ENCODE data around the gene CDKN1C.

Gene CDKN1C

GRCh38 chr11:2885678-2886081 lies at the start of gene CDKN1C:
Gene CDKN1C (minus strand): TSS chr11:2885775. CDS start chr11:2885456, 319 bp downstream.
- no peak for DNase-seq

GRCh38 chr11:2934611-2935239 lies 49.1 kb upstream of the CDKN1C start:
- no peak for DNase-seq

- DNase-seq = no peak
Observed at GRCh38 chr11:2934021-2934550, 48.5 kb upstream of the CDKN1C start.

- no peak for DNase-seq
Observed at GRCh38 chr11:2933375-2934020, 47.9 kb upstream of the CDKN1C start.

DNA sequence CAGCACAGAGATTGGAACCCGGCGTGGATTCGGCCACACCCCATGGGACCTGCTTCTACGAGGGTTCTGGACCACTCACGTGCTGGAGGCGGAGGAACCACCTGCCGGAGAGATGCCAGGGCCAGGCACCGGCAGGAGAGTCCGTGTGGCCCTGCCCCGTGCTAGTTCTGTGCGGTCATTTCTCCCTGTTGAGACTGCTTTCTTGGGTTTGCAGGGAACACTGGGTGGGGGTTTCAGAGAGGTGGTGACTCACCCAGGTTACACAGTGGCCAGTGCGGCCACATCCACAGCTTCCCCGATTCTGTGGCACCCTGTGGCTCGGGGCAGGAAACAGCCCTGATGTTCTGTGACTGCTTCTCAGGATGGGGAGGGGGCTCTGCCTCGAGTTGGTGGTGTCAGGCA lies 47.3 kb upstream of the CDKN1C start:
- no peak for DNase-seq

DNA sequence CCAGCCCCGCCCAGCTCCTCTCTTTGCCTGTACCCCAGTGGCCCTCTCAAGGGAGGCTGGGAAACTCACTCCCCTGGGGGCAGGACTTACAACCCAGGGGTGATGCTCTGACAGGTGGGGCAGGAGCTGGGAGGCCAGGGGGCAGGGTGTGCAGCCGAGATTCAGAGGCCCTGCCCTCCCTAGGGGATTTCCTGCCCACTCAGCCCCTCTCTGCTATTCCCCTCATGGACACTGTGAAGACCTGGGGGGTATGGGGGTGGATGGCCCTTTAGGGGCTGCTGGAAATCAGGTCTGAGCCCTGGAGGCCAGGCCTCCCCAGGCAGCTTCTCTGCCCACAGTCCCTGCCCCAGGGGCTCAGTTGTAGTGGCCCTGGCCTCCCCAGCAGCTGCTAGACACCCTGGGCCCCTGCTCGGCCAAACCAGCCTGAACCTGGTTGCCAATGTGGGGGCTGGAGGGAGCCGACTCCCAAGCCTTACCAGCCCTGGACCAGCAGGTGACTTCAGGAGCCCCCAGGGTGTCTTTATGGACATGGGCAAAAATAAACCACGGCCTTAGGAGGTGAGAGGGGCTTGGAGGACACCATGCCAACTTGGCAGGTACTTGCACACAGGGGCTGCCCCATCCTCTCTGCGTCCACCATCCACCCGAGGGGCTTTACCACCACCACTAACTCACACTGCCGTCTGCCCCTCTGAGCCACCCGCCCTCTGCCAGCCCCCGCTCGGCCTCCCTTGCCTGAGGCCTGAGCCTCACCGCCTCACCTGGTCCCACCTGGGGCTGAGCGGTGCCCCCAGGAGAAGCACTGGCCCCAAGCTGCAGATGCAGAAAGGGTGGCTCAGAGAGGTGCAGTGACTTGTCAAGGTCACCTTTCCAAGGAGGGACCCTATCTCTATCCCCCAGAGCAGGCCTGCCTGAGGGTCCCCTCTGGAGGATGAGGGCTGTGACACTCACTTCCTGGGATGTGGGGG lies 46.5 kb upstream of the CDKN1C start:
- no peak for DNase-seq

GRCh38 chr11:2931420-2931746 lies 45.8 kb upstream of the CDKN1C start:
- no peak for DNase-seq

DNA sequence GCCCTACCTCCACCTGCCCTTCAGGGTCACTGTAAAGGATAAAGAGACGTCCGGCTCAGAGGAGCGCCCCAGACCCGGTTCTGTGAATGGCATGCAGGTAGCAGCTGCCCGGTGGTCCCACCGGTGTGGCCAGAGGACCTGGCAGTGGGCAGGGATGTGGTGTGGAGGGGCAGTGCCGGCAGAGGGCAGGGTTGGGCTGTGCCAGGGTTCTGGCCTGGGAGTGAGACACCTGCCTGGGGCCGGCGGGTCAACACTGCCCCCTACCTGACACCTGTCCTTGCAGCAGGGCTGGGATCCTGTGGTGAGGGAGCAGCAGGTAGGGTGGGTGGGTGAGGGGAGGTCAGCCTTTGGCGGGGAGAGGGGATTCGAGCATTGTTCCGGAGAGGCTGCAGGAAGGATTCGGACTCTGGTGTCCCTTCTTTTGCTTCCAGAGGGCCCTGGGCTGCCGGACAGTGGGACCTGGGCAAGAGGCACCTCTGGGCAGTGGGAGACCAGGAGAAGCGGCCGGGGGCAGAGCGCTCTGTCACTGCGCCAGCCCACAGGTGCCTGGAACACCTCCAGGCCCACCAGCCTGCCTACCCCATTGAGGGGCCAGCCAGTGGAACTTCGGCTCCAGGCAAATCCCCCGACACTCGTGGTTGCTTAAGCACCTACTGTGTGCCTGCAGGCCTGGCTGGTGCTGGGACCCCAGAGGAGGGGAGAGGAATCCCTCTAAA lies 45.3 kb upstream of the CDKN1C start:
- peak; percentile 12 for DNase-seq

GRCh38 chr11:2929950-2930703 lies 44.6 kb upstream of the CDKN1C start:
- DNase-seq = peak; percentile 8

DNA sequence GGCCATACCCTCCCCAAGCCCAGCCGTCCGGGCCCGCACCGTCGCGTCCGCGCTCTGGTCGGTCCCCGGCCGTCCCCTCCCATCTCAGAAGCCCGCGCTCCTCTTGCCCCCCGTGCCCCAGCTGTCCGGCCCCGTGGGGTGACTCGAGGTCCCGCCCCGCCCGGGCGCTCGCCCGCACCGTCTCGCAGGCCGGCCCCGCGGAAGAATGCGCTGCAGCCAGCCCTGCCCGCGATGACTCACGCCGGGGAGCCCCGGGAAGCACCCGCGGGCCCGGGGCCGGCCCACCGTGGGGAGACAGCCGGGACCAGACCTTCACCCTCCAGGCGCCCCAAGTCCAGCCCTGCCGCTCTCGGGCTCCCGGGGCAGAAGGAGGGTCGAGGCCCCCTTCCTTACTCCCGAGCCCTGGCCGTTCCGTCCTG lies 44.0 kb upstream of the CDKN1C start:
- no peak for DNase-seq

- no peak for DNase-seq
Observed at GRCh38 chr11:2928605-2929530, 43.3 kb upstream of the CDKN1C start, which contains the start of gene PHLDA2. Gene PHLDA2 (minus strand): TSS chr11:2929420. CDS start chr11:2929364, 56 bp downstream.

DNA sequence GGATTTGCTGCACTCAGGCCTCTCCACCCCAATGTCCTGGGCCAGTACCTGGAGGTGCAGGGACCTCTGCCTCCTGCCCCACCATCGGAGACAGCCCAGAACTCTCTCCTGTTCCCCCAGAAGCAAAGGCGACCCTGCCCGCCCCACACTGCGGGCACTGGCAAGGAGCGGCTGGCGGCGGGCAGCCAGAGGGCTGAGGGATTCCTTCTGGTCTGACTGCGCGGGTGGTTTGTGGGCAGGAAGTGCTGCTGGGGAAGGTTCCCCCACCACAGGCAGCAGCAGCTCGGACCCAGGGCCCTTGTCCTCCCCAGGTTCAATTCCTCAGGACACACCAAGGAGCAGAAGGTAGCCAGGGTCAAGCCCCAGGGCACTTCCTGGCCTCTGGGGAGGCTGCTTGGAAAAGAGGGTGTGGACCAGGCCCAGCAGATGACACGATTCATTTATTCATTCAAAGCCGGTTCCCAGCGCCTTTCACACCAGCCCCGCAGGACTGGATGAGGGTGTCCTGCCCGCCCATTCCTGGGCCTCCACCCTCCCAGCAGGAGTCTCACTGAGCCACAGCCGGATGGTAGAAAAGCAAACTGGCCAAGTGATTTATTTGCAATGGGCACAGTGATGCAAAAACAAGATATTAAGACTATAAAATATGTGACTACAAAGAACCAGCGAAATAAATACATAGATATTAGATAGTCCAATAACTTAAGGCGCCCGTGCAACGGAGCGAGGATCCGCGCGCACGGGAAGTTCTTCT lies 42.5 kb upstream of the CDKN1C start:
- DNase-seq = no peak

DNA sequence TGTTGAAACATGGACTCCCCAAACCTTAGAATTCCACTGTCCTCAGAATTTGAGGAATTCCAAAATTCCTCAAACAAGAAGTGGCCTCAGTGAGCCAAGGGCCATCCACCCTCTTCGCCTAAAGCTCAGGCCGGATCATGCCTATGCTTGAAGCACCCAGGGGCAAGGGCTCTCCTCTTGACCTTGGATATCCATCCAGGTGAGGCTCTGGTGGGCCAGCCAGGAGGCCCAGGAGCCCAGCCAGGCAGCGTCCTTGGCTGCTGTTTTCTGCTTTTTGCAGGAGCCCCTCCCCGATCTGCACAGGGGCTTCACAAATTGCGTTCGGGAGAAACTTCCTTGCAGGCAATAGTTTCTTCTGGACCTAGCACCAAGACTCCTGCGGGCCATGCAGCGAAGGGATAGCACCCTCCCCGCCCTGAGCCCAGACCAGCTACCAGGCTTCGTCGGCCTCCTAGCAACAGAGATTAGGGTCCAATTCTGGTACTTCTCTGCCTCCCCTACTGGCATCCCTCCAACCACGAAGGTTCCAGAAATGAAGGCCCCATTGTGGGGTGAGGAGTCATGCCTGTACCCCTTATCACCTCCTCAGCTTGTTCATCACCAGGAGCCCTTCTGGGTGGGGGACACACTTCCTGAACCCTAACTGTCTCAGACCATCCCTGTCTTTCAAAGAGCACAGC lies 41.7 kb upstream of the CDKN1C start:
- DNase-seq = no peak

DNA sequence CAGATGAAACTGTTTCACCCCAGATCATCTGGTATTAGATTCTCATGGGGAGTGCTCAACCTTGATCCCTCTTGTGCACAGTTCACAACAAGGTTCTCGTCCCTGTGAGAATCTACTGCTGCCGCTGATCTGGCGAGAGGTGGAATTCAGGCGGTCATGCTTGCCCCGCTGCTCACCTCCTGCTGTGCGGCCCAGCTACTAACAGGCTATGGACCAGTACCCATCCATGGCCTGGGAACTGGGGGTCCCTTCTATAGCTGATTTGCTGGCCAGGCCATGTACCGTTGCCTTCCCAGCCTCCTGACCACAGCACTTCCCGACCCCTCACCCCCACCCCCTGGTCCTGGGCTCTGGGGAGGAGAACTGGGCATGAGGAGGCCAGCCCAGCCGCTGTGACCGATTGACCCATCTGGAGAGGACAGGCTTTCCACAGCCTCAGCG lies 41.1 kb upstream of the CDKN1C start:
- DNase-seq = no peak

- DNase-seq = no peak
Observed at GRCh38 chr11:2924821-2925675, 39.5 kb upstream of the CDKN1C start.

GRCh38 chr11:2924381-2924780 lies 38.8 kb upstream of the CDKN1C start:
- no peak for DNase-seq

- no peak for DNase-seq
Observed at GRCh38 chr11:2923446-2924375, 38.1 kb upstream of the CDKN1C start.
